Stimulated activated CD4-positive, alpha-beta T cell treated with anti-CD3 and anti-CD28 coated beads, Interleukin-4, amount 100 ng/mL, for 48 hours (primary cell): ENCODE data around the gene FAM209A.
"Not testable (repeated sequence)": the region's sequence is repeated elsewhere in the genome, so short reads cannot be mapped to it uniquely, and the experiment has no call there.

Experiments
- DNase-seq, 2 donors: peaks; one replicate each; pipeline ENCODE4 v3.0.0-alpha.2; 2020; ENCODE audit warnings: low read depth in 2 of 2

FAM209A gene, protein sequence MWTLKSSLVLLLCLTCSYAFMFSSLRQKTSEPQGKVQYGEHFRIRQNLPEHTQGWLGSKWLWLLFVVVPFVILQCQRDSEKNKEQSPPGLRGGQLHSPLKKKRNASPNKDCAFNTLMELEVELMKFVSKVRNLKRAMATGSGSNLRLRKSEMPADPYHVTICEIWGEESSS

GRCh38 chr20:56524444-56524843 lies at the start of gene FAM209A:
Gene FAM209A (plus strand): TSS chr20:56524744. CDS start chr20:56524809, 65 bp downstream.
- not testable (repeated sequence) for DNase-seq

- DNase-seq, result no peak
These were observed 40.6 kb upstream of the FAM209A start for GRCh38 chr20:56483970-56484369.

- DNase-seq, result no peak
These were observed 37.3 kb upstream of the FAM209A start for GRCh38 chr20:56487216-56487615.

GRCh38 chr20:56488566-56488965 lies 36.0 kb upstream of the FAM209A start:
- no peak for DNase-seq

DNA sequence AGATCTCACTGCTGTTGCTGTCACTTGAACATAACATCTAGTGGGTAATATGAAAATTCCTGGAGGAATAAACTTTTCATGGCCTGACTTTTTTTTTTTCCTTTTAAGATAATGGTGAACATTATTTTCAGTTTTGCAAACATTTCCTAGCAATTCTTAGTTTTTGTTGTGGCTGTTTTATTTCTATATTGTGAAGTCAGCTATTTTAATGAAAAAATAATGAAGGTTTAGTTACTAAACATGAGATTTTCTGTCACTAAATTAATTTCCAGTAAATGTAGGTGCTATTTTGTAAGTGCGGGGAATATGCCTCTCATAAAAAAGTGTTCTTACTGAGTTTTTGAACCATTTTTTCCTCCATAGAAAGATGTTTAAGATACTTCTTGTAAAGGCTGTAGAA lies 23.4 kb upstream of the FAM209A start:
- no peak for DNase-seq

GRCh38 chr20:56503916-56504315 lies 20.6 kb upstream of the FAM209A start:
- no peak for DNase-seq

- DNase-seq, result peak; percentile 9 to 11
These were observed 20.1 kb upstream of the FAM209A start for GRCh38 chr20:56504373-56505005.

DNA sequence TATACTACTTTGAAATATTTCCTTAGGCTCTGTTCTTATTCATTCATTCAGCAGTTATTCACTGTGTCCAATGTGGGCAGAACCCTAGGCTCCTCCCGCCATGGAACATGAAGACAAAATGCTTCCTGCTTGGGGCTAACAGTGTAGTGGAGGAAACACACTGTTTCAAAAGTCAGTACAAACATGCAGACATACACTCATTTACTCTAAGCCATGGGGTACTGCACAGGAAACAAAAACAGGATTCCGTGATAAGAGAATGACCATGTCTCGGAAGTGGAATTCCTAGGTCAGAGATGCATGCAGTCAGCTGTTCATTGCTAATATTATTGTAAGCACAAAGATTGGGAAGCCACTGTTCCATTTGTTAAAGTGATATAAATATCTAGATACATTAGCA lies 18.4 kb upstream of the FAM209A start:
- DNase-seq, result no peak

- no peak for DNase-seq
These were observed 12.6 kb upstream of the FAM209A start for GRCh38 chr20:56511926-56512325.

DNA sequence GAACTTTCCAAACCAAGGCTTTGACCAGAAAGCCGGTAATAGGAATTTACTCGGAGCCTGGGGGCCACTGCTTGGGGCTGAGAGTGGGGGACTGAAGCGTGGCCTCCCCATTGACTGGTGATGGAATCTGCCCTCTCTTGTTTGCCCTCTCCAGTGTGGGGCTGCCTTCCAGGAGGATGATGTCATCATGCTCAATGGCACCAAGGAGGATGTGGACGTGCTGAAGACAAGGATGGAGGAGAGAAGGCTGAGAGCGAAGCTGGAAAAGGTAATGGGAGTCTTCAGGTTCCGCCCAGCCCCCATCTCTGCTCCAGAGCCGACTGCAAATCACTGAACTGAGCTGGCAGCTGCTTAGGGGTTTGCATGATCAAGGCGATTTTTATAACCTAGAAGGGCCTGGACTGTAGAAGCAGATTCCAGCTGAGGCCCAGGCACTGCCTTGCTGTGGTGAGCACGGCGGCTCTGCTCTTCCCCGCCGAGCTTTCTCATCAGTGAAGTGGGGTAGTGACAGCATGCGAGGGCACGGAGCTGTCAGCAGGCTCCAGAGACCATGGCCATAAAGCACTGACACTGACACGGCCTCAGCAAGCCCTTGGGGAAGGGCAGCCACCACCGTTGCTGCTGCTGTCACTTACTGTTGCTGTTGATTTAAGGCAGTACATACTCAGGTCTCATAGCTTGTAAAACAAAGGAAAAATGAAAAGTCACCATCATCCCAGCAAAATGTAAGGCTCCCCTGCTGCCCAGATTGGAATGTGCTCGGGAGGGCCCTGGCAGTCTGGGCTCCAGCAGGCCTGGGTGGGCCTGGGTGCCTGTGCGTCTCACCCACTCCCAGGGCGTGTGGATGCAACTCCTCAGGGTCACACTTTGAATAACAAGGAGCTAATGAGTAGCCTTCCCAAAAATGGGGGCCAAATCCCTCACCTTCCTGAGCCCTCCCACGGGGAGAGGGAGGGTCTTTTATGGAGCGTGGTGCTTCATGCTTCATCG lies 11.1 kb upstream of the FAM209A start:
- no peak for DNase-seq

GRCh38 chr20:56516631-56517030 lies 7.9 kb upstream of the FAM209A start:
- DNase-seq, result no peak

DNA sequence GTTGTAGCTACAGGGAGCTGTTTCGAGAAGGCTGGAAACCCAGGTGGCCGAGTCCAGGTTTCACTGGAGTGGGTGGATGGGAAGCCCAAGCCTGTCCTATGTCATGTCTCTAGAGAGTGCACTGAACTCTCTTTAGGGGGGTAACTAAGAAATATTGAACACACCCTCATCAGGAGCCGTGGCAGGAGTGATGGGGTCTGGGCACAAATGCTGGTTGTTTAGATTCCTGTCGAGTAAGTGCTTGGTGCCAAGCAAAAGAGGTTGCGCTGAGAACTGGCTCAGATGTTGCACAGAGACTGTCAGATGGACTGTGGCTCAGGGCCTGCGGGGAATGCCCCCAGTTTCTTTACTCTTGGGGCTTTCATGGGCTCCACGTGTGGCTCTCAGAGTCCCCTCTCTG lies 7.3 kb upstream of the FAM209A start:
- no peak for DNase-seq

DNA sequence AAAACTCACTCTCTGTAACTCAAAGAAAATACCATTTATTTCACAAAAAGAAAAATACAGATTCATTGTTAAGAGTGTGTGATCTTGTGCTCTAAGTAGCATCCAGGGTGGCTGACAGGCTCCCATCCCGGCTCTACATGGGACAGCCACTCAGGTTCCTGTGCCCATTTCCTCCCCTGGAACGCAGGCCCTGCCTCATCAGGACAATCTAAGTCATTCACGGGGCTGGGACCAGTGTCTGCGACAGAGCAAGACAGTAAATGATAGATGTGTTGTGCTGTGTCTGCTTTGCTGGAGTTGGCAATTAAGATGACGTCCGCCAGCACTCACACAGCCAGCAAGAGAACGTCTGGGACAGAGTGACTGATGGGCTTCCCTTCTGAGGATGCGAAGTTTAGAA lies 6.9 kb upstream of the FAM209A start:
- no peak for DNase-seq

GRCh38 chr20:56518126-56518525 lies 6.4 kb upstream of the FAM209A start:
- no peak for DNase-seq

DNA sequence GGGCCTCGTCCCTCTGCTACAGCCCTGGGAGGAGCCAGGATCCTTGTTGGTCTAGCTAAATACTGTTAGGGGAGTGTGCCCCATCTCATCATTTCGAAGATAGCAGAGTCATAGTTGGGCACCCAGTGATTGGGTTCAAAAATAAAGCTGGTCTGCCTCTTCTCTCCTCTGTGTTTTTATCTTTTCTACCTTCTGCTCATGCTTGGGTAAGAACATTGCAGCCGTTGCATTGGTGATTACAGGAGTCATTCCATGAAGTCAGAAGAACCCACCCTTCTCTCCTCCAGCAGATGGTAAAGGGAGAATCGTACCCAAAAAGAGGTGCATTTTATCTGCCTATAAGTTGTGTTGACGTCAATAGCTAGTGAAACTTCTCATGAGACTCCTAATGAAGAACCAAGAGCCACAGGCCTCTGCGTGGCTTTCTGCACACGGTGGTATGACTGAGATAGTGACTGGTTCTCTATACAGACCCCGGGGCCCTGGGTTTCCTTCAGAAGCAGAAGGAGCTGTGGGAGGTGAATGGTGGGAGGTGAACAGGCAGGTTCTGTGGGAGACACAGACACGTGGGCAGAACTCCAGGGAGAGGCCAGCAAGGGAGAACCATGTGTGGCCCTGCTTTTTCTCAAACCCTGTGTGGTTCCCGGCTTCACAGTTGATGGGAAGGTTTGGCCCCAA lies 5.7 kb upstream of the FAM209A start:
- no peak for DNase-seq

DNA sequence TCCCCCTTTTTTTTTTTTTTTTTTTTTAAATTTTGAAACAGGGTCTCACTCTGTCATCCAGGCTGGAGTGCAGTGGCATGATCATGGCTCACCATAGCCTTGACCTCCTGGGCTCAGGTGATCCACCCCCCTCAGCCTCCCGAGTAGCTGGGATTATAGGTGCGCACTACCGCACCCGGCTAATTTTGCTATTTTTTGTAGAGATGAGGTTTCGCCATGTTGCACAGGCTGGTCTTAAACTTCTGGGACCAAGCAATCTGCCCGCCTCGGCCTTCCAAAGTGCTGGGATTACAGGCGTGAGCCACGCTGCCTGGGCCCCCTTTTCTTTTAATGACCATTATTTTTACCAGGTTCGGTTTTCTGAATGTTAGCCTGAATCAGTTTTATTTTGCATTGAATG lies 5.0 kb upstream of the FAM209A start:
- DNase-seq, result no peak

- no peak for DNase-seq
These were observed 4.4 kb upstream of the FAM209A start for GRCh38 chr20:56520180-56520579.

- DNase-seq, result not testable (repeated sequence)
These were observed 3.7 kb upstream of the FAM209A start for GRCh38 chr20:56520746-56521354.

GRCh38 chr20:56522311-56522710 lies 2.2 kb upstream of the FAM209A start:
- no peak for DNase-seq

DNA sequence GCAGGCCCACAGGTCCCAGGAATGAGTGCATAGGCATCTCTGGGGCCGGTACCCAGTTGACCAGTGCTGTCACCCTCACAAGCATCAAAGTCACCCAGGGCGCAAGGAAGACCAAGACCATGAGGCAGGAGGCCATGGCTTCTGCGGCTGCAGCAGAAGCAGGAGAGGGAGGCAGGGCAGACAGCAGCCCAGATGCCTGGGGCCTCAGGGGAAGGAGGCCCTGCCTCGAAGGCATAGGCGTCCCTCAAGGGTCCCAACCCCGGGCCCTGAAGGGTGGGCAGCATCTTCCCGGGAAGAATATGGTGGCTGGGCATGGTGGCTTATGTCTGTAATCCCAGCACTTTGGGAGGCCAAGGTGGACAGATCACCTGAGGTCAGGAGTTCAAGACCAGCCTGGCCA lies 3.0 kb downstream of the FAM209A start:
- no peak for DNase-seq

DNA sequence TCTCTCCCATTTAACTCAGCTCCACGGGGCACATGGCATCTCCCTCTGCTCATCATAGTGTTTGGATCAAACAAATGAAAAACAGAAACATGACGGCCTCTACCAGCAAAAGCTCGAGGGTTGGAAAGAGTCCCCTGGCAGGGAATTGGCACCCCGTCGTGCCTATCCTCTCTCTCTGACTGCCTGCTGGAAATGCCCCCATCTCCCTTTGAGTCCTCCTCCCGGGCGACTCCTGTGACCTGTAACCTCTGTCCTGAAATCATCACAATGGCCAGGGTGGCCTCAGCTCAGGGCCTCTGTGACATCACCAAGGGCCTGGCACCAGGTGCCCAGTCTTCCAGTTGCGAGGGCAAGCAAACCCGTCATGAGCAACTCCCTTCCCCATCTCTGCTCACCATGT lies 8.4 kb downstream of the FAM209A start, which contains the start of gene FAM209B:
Gene FAM209B (plus strand): TSS at position 301 of the 400 bp plus-strand sequence. CDS start 96 bp downstream, at position 397.
- DNase-seq, result not testable (repeated sequence)
